Lung (tissue), 12 donors: ENCODE measurements around the gene CRYBG1. TPM values are rescaled to one million over a fixed set of nuclear protein-coding genes. Genes with fewer than 3 reads are reported as not detected.

Experiments used
- ATAC-seq: fragments of 200-7000 bp; cut with Tn5 transposase; one replicate; pipeline ENCODE4 v1.9.1; 2020; ENCODE audit warnings: moderate number of reproducible peaks; ENCODE audit not compliant: insufficient read depth, low FRiP score
- DNase-seq, 3 donors: peaks; one replicate each; pipeline ENCODE4 v3.0.0-alpha.2; 2013 to 2017
- H3K27ac ChIP-seq, 2 donors: one replicate each; pipeline ENCODE4 v1.5.1; 2013; ENCODE audit warnings: mild to moderate bottlenecking in 2 of 2, moderate library complexity in 2 of 2, control low read depth in 1 of 2, inconsistent platforms in 1 of 2, low read depth in 1 of 2, low read length in 1 of 2
- H3K27me3 ChIP-seq, 3 donors: one replicate each; pipeline ENCODE4 v1.5.1; 2013; ENCODE audit warnings: low read length in 2 of 3; ENCODE audit not compliant: control insufficient read depth in 3 of 3, insufficient read depth in 3 of 3
- H3K36me3 ChIP-seq, 4 donors: one replicate each; pipeline ENCODE4 v1.5.1; 2013; ENCODE audit warnings: low read length in 4 of 4, mild to moderate bottlenecking in 1 of 4, moderate library complexity in 1 of 4; ENCODE audit not compliant: control insufficient read depth in 4 of 4, insufficient read depth in 4 of 4
- H3K4me1 ChIP-seq, 5 donors: one replicate each; pipeline ENCODE4 v1.5.1; 2013; ENCODE audit warnings: low read length in 5 of 5, mild to moderate bottlenecking in 2 of 5, moderate library complexity in 1 of 5; ENCODE audit not compliant: control insufficient read depth in 5 of 5, insufficient read depth in 5 of 5
- H3K4me3 ChIP-seq: one replicate; pipeline ENCODE4 v1.5.1; 2013; ENCODE audit warnings: mild to moderate bottlenecking, control low read depth, moderate library complexity
- H3K9ac ChIP-seq, 2 donors: one replicate each; pipeline ENCODE4 v1.5.1; 2013; ENCODE audit warnings: low read length in 2 of 2, control low read depth in 1 of 2; ENCODE audit not compliant: insufficient read depth in 1 of 2
- H3K9me3 ChIP-seq, 4 donors: one replicate each; pipeline ENCODE4 v1.5.1; 2013; ENCODE audit warnings: low read length in 3 of 4, mild to moderate bottlenecking in 1 of 4, moderate library complexity in 1 of 4; ENCODE audit not compliant: control insufficient read depth in 4 of 4, insufficient read depth in 3 of 4
- WGBS, 2 donors: extraction: QIAGEN DNeasy Blood & Tissue Kit; methylation state at CpG; one replicate each; pipeline ENCODE4 v1.1.7; 2013; 5-methylcytosine and 5-hydroxymethylcytosine counted together
- polyA plus RNA-seq, 2 donors: library from polyadenylated mRNA; stranded (reverse); fragments of 200-250 nt; gene quantifications; one replicate each; pipeline ENCODE4 v1.2.1, GENCODE V29; 2013
- total RNA-seq, 2 donors: library from RNA; depleted of rRNA in 1 of 2; stranded (reverse); fragments of >200 nt in 1 of 2; gene quantifications; one replicate each; pipeline ENCODE4 v1.2.1, GENCODE V29; 2014 to 2021
- TF ChIP-seq, protein P1 (sequence below): IDR thresholded peaks from 2 replicates; pipeline ENCODE4 v1.5.1; 2012; ENCODE audit warnings: mild to moderate bottlenecking; ENCODE audit errors: control extremely low read depth, extremely low read depth
- donor health status: control.
- donor health status: control.
- donor health status: Bipolar disorder and iron deficiency.
- donor health status: healthy.
- donor health status: DM: yes; HTN: yes; CAD: no.

Gene CRYBG1
- total and polyA plus RNA-seq, 4 donors, result 5.7 to 28.0 (median 12.6) TPM

DNA sequence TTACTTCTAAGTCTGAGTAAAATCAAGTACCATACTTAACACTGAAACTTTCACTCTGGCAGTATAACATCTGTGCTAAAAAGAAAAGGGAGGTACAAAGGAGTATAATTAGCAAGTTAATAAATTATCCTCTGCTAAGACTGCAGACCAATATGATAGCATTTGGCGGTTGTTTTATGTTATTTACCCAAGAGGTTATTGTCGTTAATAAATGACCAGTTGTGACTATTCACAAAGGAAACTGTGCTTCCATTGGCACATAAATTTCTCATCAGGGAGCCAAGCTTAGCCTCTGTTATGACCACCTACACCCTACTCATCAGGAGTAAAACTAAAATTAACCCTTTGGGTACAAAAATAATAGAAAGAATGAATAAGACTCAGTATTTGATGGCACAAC lies 86.5 kb downstream of the CRYBG1 start:
- no peak overlapping the region for H3K4me3 ChIP-seq
- ATAC-seq, result no peak

DNA sequence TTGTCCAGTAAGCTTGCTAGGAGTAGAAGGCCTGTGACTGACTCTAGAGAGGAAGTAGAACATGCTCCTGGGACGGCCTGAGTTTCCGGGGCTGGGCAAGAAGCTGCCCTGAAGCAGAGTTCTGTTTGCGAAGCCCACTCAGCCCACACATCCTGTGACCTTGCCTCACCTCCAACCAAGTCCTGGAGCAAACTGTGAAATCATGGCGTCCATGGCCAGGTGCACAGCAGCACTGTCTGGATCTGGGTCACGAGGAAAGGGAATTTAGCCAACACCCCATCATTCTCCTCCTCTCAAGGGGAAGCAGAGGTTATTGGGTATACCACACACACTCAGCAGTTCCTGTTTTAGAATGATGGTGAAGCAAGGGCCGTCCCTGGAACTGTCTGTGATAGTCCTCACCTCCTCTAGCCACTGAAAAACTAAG lies 87.5 kb downstream of the CRYBG1 start:
- no peak overlapping the region for H3K9ac ChIP-seq
- H3K27me3 ChIP-seq, result peaks cover 0 to 3% (median 0%) of the 10 kb centered on the region in 3 donors
- DNase-seq (peak in 2 of 3 donors; percentile 4 to 5), ATAC-seq (peak; percentile 49)
- peaks cover 0 to 2% (median 0%) of the 10 kb centered on the region in 5 donors for H3K4me1 ChIP-seq
- H3K27ac ChIP-seq, result peak overlapping the region in 1 of 2 donors; percentile 65
- 27 to 42% methylated on average over 6 of the region's 6 CpGs for WGBS, 2 donors
- no peaks in the 10 kb centered on the region for H3K9me3 ChIP-seq
- TF ChIP-seq, protein P1, sequence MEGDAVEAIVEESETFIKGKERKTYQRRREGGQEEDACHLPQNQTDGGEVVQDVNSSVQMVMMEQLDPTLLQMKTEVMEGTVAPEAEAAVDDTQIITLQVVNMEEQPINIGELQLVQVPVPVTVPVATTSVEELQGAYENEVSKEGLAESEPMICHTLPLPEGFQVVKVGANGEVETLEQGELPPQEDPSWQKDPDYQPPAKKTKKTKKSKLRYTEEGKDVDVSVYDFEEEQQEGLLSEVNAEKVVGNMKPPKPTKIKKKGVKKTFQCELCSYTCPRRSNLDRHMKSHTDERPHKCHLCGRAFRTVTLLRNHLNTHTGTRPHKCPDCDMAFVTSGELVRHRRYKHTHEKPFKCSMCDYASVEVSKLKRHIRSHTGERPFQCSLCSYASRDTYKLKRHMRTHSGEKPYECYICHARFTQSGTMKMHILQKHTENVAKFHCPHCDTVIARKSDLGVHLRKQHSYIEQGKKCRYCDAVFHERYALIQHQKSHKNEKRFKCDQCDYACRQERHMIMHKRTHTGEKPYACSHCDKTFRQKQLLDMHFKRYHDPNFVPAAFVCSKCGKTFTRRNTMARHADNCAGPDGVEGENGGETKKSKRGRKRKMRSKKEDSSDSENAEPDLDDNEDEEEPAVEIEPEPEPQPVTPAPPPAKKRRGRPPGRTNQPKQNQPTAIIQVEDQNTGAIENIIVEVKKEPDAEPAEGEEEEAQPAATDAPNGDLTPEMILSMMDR, result no peak
- H3K36me3 ChIP-seq, result no peaks in the 10 kb centered on the region
- H3K4me3 ChIP-seq, result no peak overlapping the region

More for the DNA sequence above, 86.5 kb downstream of the CRYBG1 start:
- H3K27me3 ChIP-seq, result peaks cover 0 to 4% (median 3%) of the 10 kb centered on the region in 3 donors
- no peaks in the 10 kb centered on the region for H3K36me3 ChIP-seq
- no peak for DNase-seq
- no peaks in the 10 kb centered on the region for H3K9me3 ChIP-seq
- H3K9ac ChIP-seq, result no peak overlapping the region
- no peak overlapping the region for H3K27ac ChIP-seq
- H3K4me1 ChIP-seq, result peaks cover 0 to 2% (median 0%) of the 10 kb centered on the region in 5 donors
- 40 to 81% methylated on average over 2 of the region's 2 CpGs for WGBS, 2 donors
- TF ChIP-seq, protein P1, result no peak

DNA sequence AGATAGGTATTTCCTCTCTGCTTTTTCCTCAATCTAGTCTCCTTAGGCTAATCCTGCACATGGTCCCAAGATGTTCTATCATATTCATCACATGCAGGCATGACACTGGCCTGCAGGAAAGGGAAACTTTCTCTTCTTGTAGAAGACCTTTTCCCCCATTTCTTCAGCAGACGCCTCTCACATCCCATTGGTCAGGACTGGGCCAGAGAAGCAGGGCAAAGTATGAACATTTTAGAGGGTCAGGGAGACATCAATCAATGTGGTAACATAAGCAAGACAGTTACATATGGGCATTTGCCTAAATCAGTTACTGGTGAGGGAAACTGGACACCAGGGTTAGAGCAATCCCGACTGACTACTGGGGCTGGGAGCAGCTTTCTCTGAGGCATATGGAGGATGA lies 90.1 kb downstream of the CRYBG1 start:
- no peaks in the 10 kb centered on the region for H3K36me3 ChIP-seq
- no peak overlapping the region for H3K9ac ChIP-seq
- H3K9me3 ChIP-seq, result no peaks in the 10 kb centered on the region
- DNase-seq (no peak), ATAC-seq (no peak)
- TF ChIP-seq, protein P1, result no peak
- no peak overlapping the region for H3K27ac ChIP-seq
- no peak overlapping the region for H3K4me3 ChIP-seq
- peaks cover 0 to 11% (median 2%) of the 10 kb centered on the region in 3 donors for H3K27me3 ChIP-seq
- 30 to 53% methylated on average over 2 of the region's 2 CpGs for WGBS, 2 donors
- H3K4me1 ChIP-seq, result peaks cover 0 to 2% (median 0%) of the 10 kb centered on the region in 5 donors

DNA sequence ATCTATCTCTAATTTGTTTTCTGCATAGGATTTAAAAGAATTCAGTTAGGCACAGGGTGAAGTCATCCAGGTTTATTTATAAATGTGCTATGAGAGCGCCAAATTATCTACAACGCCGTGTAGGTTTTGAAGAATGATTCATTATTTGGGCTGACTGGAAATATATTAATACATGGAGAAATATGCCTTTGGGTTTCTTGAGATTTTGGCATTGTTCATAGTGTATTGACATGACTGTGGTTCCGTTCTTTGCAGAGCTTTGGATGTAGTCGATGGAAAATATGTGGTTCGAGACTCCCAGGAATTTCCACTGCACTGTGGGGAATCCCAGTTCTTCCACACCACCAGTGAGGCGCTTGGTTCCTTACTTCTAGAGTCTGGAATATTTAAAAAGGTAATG lies 90.9 kb downstream of the CRYBG1 start:
- Histone ChIP-seq H3K27ac (no peak overlapping the region), H3K9ac (no peak overlapping the region), H3K4me1 (peaks cover 0 to 2% (median 0%) of the 10 kb centered on the region in 5 donors), H3K27me3 (peaks cover 0 to 11% (median 2%) of the 10 kb centered on the region in 3 donors), H3K36me3 (no peaks in the 10 kb centered on the region), H3K9me3 (no peaks in the 10 kb centered on the region), H3K4me3 (no peak overlapping the region)
- TF ChIP-seq, protein P1, result no peak
- 70 to 79% methylated on average over 7 of the region's 7 CpGs for WGBS, 2 donors
- ATAC-seq (no peak), DNase-seq (no peak)
